ENCODE results near the gene TMEM115.

TMEM115 gene

GRCh38 chr3:50375258-50375931 is 16.1 kb upstream of the TMEM115 start:
- H3K4me1 ChIP-seq (ENCODE audit: low read depth, poor library complexity, severe bottlenecking): peaks cover 22% of the 10 kb centered on the region
- H2AFZ ChIP-seq (ENCODE audit: low read depth): no peak overlapping the region
- no peaks in the 10 kb centered on the region for H3K79me2 ChIP-seq (ENCODE audit: insufficient read depth, low read depth)
- TF ChIP-seq CTCF (conservative IDR thresholded peaks at IDR 0.05; ENCODE audit: low read depth, low read length): no peak
- H3K27me3 ChIP-seq (ENCODE audit: insufficient read depth, low read depth): no peaks in the 10 kb centered on the region
- H3K4me3 ChIP-seq (IDR thresholded peaks at IDR 0.05; ENCODE audit: insufficient read depth, low read depth, low read length): no peak overlapping the region
- H4K20me1 ChIP-seq (ENCODE audit: insufficient read depth): no peaks in the 10 kb centered on the region
- H3K9ac ChIP-seq: no peak overlapping the region
- no peak overlapping the region for H3K4me2 ChIP-seq
- H3K36me3 ChIP-seq (ENCODE audit: insufficient read depth): no peaks in the 10 kb centered on the region
- H3K27ac ChIP-seq: no peak overlapping the region

- H3K27me3 ChIP-seq (ENCODE audit: insufficient read depth, low read depth): no peaks in the 10 kb centered on the region
- H3K36me3 ChIP-seq (ENCODE audit: insufficient read depth): no peaks in the 10 kb centered on the region
- no peak overlapping the region for H3K4me3 ChIP-seq (IDR thresholded peaks at IDR 0.05; ENCODE audit: insufficient read depth, low read depth, low read length)
- H3K79me2 ChIP-seq (ENCODE audit: insufficient read depth, low read depth): no peaks in the 10 kb centered on the region
- no peaks in the 10 kb centered on the region for H4K20me1 ChIP-seq (ENCODE audit: insufficient read depth)
- H3K27ac ChIP-seq: no peak overlapping the region
- TF ChIP-seq CTCF (conservative IDR thresholded peaks at IDR 0.05; ENCODE audit: low read depth, low read length): no peak
- no peak overlapping the region for H2AFZ ChIP-seq (ENCODE audit: low read depth)
- peaks cover 22% of the 10 kb centered on the region for H3K4me1 ChIP-seq (ENCODE audit: low read depth, poor library complexity, severe bottlenecking)
- peak overlapping the region; percentile 42 for H3K4me2 ChIP-seq
- H3K9ac ChIP-seq: no peak overlapping the region
Observed at GRCh38 chr3:50374363-50375257, 15.3 kb upstream of the TMEM115 start.

- H2AFZ ChIP-seq (ENCODE audit: low read depth): no peak overlapping the region
- no peaks in the 10 kb centered on the region for H3K27me3 ChIP-seq (ENCODE audit: insufficient read depth, low read depth)
- peaks cover 22% of the 10 kb centered on the region for H3K4me1 ChIP-seq (ENCODE audit: low read depth, poor library complexity, severe bottlenecking)
- no peaks in the 10 kb centered on the region for H3K79me2 ChIP-seq (ENCODE audit: insufficient read depth, low read depth)
- H3K9ac ChIP-seq: no peak overlapping the region
- no peak overlapping the region for H3K4me2 ChIP-seq
- H3K4me3 ChIP-seq (IDR thresholded peaks at IDR 0.05; ENCODE audit: insufficient read depth, low read depth, low read length): no peak overlapping the region
- TF ChIP-seq CTCF (conservative IDR thresholded peaks at IDR 0.05; ENCODE audit: low read depth, low read length): no peak
- H3K36me3 ChIP-seq (ENCODE audit: insufficient read depth): no peaks in the 10 kb centered on the region
- no peak overlapping the region for H3K27ac ChIP-seq
- no peaks in the 10 kb centered on the region for H4K20me1 ChIP-seq (ENCODE audit: insufficient read depth)
Observed at GRCh38 chr3:50373146-50374051, 14.1 kb upstream of the TMEM115 start.

- Histone ChIP-seq H3K9ac (no peak overlapping the region), H3K27me3 (ENCODE audit: insufficient read depth, low read depth) (no peaks in the 10 kb centered on the region), H3K36me3 (ENCODE audit: insufficient read depth) (no peaks in the 10 kb centered on the region), H4K20me1 (ENCODE audit: insufficient read depth) (no peaks in the 10 kb centered on the region), H2AFZ (ENCODE audit: low read depth) (peak overlapping the region; percentile 26; the same call in 1 of the 2 replicates), H3K79me2 (ENCODE audit: insufficient read depth, low read depth) (no peaks in the 10 kb centered on the region), H3K4me1 (ENCODE audit: low read depth, poor library complexity, severe bottlenecking) (peaks cover 22% of the 10 kb centered on the region), H3K27ac (no peak overlapping the region), H3K4me3 (IDR thresholded peaks at IDR 0.05; ENCODE audit: insufficient read depth, low read depth, low read length) (no peak overlapping the region), H3K4me2 (peak overlapping the region; percentile 39)
- TF ChIP-seq CTCF (conservative IDR thresholded peaks at IDR 0.05; ENCODE audit: low read depth, low read length): no peak
Observed at GRCh38 chr3:50372349-50372748, 13.0 kb upstream of the TMEM115 start.
